Testis (tissue), 2 donors: ENCODE measurements around the gene LPP.

Experiments used
- CTCF ChIP-seq, 3 experiments: fragments of 450-650 bp in 2 of 3; fragments of 200-600 bp in 1 of 3; sonication (generic) in 1 of 3; IDR thresholded peaks; one replicate each; pipeline ENCODE4 v1.5.1; 2016 to 2019; ENCODE audit warnings: antibody characterized with exemption in 3 of 3, mild to moderate bottlenecking in 2 of 3, moderate library complexity in 1 of 3
- POLR2A ChIP-seq: fragments of 450-650 bp; IDR thresholded peaks from one replicate; pipeline ENCODE4 v1.6.1; 2017; ENCODE audit warnings: antibody characterized with exemption, mild to moderate bottlenecking, moderate library complexity

- TF ChIP-seq CTCF (IDR thresholded peaks at IDR 0.05) (no peak), POLR2A (no peak)
These were observed 700.8 kb downstream of the LPP start for GRCh38 chr3:188854772-188855149.
